Effector memory CD4-positive, alpha-beta T cell (primary cell): ENCODE measurements around the gene MMP14.

ENCODE experiments used
- DNase-seq, 3 donors: peaks; one replicate each; pipeline ENCODE4 v3.0.0-alpha.2; 2020
- H3K27ac ChIP-seq: 2 replicates; pipeline ENCODE4 v1.7.0; 2013; ENCODE audit warnings: mild to moderate bottlenecking, low read length, moderate library complexity; ENCODE audit not compliant: insufficient read depth, poor library complexity, severe bottlenecking
- H3K27me3 ChIP-seq: replicated peaks from 2 replicates; pipeline ENCODE4 v1.7.0; 2013; ENCODE audit warnings: mild to moderate bottlenecking, low read length; ENCODE audit not compliant: insufficient read depth, control insufficient read depth, poor library complexity, severe bottlenecking
- H3K36me3 ChIP-seq: 2 replicates; pipeline ENCODE4 v1.7.0; 2013; ENCODE audit warnings: mild to moderate bottlenecking, low read length, moderate library complexity; ENCODE audit not compliant: control insufficient read depth, insufficient read depth
- H3K4me1 ChIP-seq: 2 replicates; pipeline ENCODE4 v1.7.0; 2013; ENCODE audit warnings: low read length, mild to moderate bottlenecking; ENCODE audit not compliant: control insufficient read depth, insufficient read depth, poor library complexity, severe bottlenecking
- H3K4me3 ChIP-seq: 2 replicates; pipeline ENCODE4 v1.7.0; 2013; ENCODE audit warnings: low read length, low read depth, mild to moderate bottlenecking; ENCODE audit not compliant: insufficient read depth, poor library complexity, severe bottlenecking
- H3K9me3 ChIP-seq: 2 replicates; pipeline ENCODE4 v1.7.0; 2013; ENCODE audit warnings: mild to moderate bottlenecking, low read length, moderate library complexity; ENCODE audit not compliant: control insufficient read depth

MMP14 gene

GRCh38 chr14:22896356-22896755, 60.0 kb downstream of the MMP14 start:
- H3K27me3 ChIP-seq: no peaks in the 10 kb centered on the region
- H3K4me1 ChIP-seq: peaks cover 4% of the 10 kb centered on the region
- H3K27ac ChIP-seq: no peak overlapping the region
- peaks cover 8% of the 10 kb centered on the region for H3K36me3 ChIP-seq
- H3K4me3 ChIP-seq: no peak overlapping the region
- no peaks in the 10 kb centered on the region for H3K9me3 ChIP-seq
- DNase-seq: no peak

GRCh38 chr14:22896760-22897159, 60.4 kb downstream of the MMP14 start:
- peaks cover 4% of the 10 kb centered on the region for H3K4me1 ChIP-seq
- H3K36me3 ChIP-seq: peaks cover 12% of the 10 kb centered on the region
- H3K4me3 ChIP-seq: no peak overlapping the region
- no peak overlapping the region for H3K27ac ChIP-seq
- no peaks in the 10 kb centered on the region for H3K9me3 ChIP-seq
- H3K27me3 ChIP-seq: no peaks in the 10 kb centered on the region
- DNase-seq: no peak

DNA sequence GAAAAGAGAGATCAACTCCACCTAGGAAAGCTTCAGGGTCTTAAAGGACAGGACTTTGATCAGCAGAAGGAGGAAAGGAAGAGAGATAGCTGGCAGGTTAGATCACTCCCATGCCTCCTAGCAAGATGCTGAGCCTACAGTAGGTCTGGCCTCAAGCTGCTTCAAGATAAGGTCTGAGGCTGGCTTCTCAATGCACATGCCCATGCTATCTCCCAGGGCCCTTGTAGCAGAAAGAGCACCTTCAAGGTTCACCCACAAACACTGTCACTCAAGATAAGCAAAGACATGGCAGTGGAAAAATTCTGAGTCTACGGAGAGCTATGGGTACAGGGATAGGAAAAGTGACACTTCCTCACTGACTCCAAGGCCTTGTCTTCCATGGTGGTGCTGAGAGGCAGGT, 61.0 kb downstream of the MMP14 start:
- Histone ChIP-seq H3K4me3 (no peak overlapping the region), H3K27ac (no peak overlapping the region), H3K27me3 (no peaks in the 10 kb centered on the region), H3K4me1 (peaks cover 4% of the 10 kb centered on the region), H3K36me3 (peaks cover 16% of the 10 kb centered on the region), H3K9me3 (no peaks in the 10 kb centered on the region)
- no peak for DNase-seq
